ENCODE measurements around the gene CAPN11. TPM values are rescaled to one million over a fixed set of nuclear protein-coding genes. Genes with fewer than 3 reads are reported as not detected.

The CAPN11 gene
- total and polyA plus RNA-seq, 2 of the 4 experiments (the other 2 are of a cell fraction), result not detected

DNA sequence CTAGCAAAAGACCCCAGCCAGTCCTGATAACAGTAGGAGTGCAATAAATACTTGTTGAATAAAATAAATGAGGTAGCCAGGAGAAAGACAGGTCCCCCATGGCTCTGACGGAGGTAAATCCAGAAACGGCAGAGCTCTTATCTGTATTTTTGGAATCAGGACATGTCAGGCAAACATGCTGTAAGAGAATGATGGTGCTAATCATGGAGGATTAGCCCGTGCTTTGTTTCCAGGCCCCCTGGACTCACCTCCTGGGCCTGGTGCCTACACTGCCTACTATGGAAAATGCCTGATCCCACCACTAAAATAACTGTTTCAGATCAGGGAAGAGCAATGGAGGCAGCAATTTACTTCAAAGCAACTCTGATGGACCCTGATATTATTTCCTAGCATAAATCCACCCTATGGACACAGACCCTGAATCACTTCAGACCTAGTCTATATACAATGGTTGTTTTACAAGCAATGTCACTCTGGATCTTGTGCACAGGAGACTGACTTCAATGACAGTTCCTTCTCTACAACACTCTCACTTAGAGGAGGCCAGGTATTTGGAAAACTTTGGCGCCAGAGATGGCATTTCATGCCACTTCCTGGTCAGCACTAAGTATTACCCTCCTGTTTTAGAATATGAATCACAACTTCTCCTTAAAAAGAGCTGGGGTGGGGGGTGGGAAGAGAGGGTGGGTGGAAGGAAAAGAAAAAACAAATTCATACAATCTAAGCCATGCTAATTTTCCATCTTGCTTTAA lies 37.8 kb upstream of the CAPN11 start (continued):
- TF ChIP-seq, protein P1, sequence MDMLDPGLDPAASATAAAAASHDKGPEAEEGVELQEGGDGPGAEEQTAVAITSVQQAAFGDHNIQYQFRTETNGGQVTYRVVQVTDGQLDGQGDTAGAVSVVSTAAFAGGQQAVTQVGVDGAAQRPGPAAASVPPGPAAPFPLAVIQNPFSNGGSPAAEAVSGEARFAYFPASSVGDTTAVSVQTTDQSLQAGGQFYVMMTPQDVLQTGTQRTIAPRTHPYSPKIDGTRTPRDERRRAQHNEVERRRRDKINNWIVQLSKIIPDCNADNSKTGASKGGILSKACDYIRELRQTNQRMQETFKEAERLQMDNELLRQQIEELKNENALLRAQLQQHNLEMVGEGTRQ (IDR thresholded peaks at IDR 0.05; ENCODE audit: low read depth, low read length), result no peak
- no peak for TF ChIP-seq SMC3 (IDR thresholded peaks at IDR 0.05; ENCODE audit: low read depth, low read length)
- no peak for TF ChIP-seq RAD21 (IDR thresholded peaks at IDR 0.05; ENCODE audit: low read length)

DNA sequence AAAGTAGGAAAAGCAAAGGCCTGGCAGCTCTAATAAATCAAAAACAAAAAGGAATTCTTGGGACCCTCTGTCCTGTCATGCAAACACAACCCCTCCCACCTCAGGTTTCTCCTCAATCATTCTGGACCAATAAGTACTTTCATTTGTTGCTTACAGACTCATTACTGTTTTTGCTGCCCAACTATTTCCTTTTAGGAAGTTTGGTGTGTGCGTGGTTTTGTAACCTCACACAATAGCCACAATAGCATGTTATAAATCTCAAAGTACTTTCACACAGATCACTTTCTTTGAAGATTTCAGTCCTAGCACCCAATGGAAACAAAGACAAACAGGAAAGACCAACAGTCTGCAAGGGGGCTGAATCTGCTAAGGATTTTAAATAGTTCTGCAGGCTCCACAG lies 35.8 kb upstream of the CAPN11 start:
- ChIA-PET POLR2A (ENCODE audit: unreplicated experiment) (interaction anchor here (0.6 kb wide), 1 partner anchor 552 kb away, joined by 3 read pairs; no protein-coding TSS in a partner anchor), CTCF (no interaction called here)
- no peak overlapping the region for H4K91ac ChIP-seq (ENCODE audit: insufficient read depth, low read depth, low read length)
- H3K56ac ChIP-seq (ENCODE audit: extremely low read depth, insufficient read depth, low read length), result no peak overlapping the region
- peaks cover 66% of the 10 kb centered on the region for H4K20me1 ChIP-seq (ENCODE audit: insufficient read depth, low read length)
- H3K27ac ChIP-seq (ENCODE audit: insufficient read depth, low read length), result no peak overlapping the region
- H2BK5ac ChIP-seq (ENCODE audit: low read depth, low read length, poor library complexity, severe bottlenecking), result no peak overlapping the region
- no peak overlapping the region for H2BK15ac ChIP-seq (ENCODE audit: low read depth, low read length)
- H3K9ac ChIP-seq (ENCODE audit: low read depth, low read length), result no peak overlapping the region
- H3K18ac ChIP-seq (ENCODE audit: low read depth, low read length), result no peak overlapping the region
- H3K36me3 ChIP-seq (ENCODE audit: control insufficient read depth, insufficient read depth, low read length), result no peaks in the 10 kb centered on the region
- no peaks in the 10 kb centered on the region for H3K9me3 ChIP-seq (ENCODE audit: control insufficient read depth, insufficient read depth, low read length)
- dilution Hi-C loops (cut with HindIII; ENCODE audit: low sequenced_read_pairs, unreplicated experiment), result no loop called here
- no peak overlapping the region for H4K5ac ChIP-seq (ENCODE audit: low read depth, low read length)
- TF ChIP-seq RFX5 (IDR thresholded peaks at IDR 0.05; ENCODE audit: low read depth, low read length) (no peak), BHLHE40 (IDR thresholded peaks at IDR 0.05; ENCODE audit: low read depth, low read length) (no peak), RCOR1 (IDR thresholded peaks at IDR 0.05; ENCODE audit: insufficient replicate concordance, low read length) (no peak), POLR2A (IDR thresholded peaks at IDR 0.05; ENCODE audit: low read depth, low read length) (no peak)
- H3K27me3 ChIP-seq (ENCODE audit: control insufficient read depth, insufficient read depth, low read length), result no peaks in the 10 kb centered on the region
- peaks cover 33% of the 10 kb centered on the region for H3K4me1 ChIP-seq (ENCODE audit: control insufficient read depth, insufficient read depth, low read length)
- H3K9me1 ChIP-seq (ENCODE audit: insufficient read depth, low read length), result peaks cover 18% of the 10 kb centered on the region
- H2AK5ac ChIP-seq (ENCODE audit: low read depth, low read length), result no peak overlapping the region
- WGBS, 2 experiments (ENCODE audit: extremely low coverage in 2 of 2, insufficient read length in 1 of 2), result no CpG with 5 or more reads among the region's 1 CpG
- no peak overlapping the region for H2AK9ac ChIP-seq (replicated peaks; ENCODE audit: low read depth, low read length, poor library complexity)
- H4K8ac ChIP-seq (ENCODE audit: low read depth in 2 of 2, low read length in 2 of 2), result no peak overlapping the region
- peak overlapping the region; percentile 19; the same call in 1 of the 2 replicates for H3K4me2 ChIP-seq (ENCODE audit: low read depth, low read length)
- H2BK20ac ChIP-seq (ENCODE audit: low read depth, low read length), result no peak overlapping the region
- H2BK120ac ChIP-seq (ENCODE audit: low read depth, low read length), result no peak overlapping the region
- no peak overlapping the region for H3K23ac ChIP-seq (ENCODE audit: low read depth, low read length)
- H2AFZ ChIP-seq (replicated peaks; ENCODE audit: low read length, poor library complexity), result no peak overlapping the region
- in situ Hi-C loops (cut with MboI; ENCODE audit: low sequenced_read_pairs), result no loop called here
- intact Hi-C loops (cut with micrococcal nuclease), result no loop called here
- no peak overlapping the region for H3K4me3 ChIP-seq (ENCODE audit: insufficient read depth, low read depth, low read length)
- H3K79me1 ChIP-seq (ENCODE audit: low read depth in 1 of 2, low read length in 2 of 2), result peaks cover 43 to 90% of the 10 kb centered on the region in 2 experiments
- H3K14ac ChIP-seq (replicated peaks; ENCODE audit: low read depth, low read length), result no peak overlapping the region
- ATAC-seq (ENCODE audit: low read depth), result no peak
- no TSS peak for BruUV-seq (replicated peaks)
- DNase-seq, result no peak
- no peak overlapping the region for H3K4ac ChIP-seq (ENCODE audit: low read depth, low read length)
